ENCODE data around the gene RPGR. TPM values are rescaled to one million over a fixed set of nuclear protein-coding genes. Genes with fewer than 3 reads are reported as not detected.

RPGR gene
- total and polyA plus RNA-seq, 9 of the 15 experiments (the other 6 are each of a cell fraction or from before 2014, with no cell fraction given) = 2.1 to 7.9 (median 5.7) TPM

GRCh38 chrX:38285649-38286048 lies 41.7 kb downstream of the RPGR start:
- ATAC-seq (no peak), FAIRE-seq (no peak), DNase-seq (ENCODE audit: extremely low read depth in 1 of 4, low spot score in 3 of 4) (no peak)
- H3K9me3 ChIP-seq (replicated peaks; ENCODE audit: control insufficient read depth, insufficient read depth, low read depth, low read length) = no peaks in the 10 kb centered on the region
- in situ Hi-C loops (cut with MboI) (no loop called here), intact Hi-C loops (cut with micrococcal nuclease) (no loop called here)
- no TSS peak for BruUV-seq (replicated peaks)
- no peak overlapping the region for H3K4me3 ChIP-seq
- H3K4me2 ChIP-seq (ENCODE audit: insufficient read depth, low read length) = no peak overlapping the region
- POLR2A ChIA-PET = no interaction called here
- no peaks in the 10 kb centered on the region for H4K20me1 ChIP-seq (replicated peaks; ENCODE audit: control insufficient read depth, insufficient read depth, low read length)
- TF ChIP-seq, protein P1, sequence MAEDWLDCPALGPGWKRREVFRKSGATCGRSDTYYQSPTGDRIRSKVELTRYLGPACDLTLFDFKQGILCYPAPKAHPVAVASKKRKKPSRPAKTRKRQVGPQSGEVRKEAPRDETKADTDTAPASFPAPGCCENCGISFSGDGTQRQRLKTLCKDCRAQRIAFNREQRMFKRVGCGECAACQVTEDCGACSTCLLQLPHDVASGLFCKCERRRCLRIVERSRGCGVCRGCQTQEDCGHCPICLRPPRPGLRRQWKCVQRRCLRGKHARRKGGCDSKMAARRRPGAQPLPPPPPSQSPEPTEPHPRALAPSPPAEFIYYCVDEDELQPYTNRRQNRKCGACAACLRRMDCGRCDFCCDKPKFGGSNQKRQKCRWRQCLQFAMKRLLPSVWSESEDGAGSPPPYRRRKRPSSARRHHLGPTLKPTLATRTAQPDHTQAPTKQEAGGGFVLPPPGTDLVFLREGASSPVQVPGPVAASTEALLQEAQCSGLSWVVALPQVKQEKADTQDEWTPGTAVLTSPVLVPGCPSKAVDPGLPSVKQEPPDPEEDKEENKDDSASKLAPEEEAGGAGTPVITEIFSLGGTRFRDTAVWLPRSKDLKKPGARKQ (CRISPR knock-in tag; IDR thresholded peaks at IDR 0.05) = no peak
- TF ChIP-seq ETV6 (IDR thresholded peaks at IDR 0.05; ENCODE audit: borderline replicate concordance in 1 of 2, low read depth in 2 of 2, low read length in 1 of 2) = peak in 1 of 2 experiments; percentile 59; a peak in 1 of 4 replicates
- no peak for TF ChIP-seq ETV6 (CRISPR knock-in tag; IDR thresholded peaks at IDR 0.05; ENCODE audit: borderline replicate concordance)
- no peaks in the 10 kb centered on the region for H3K79me2 ChIP-seq (ENCODE audit: control insufficient read depth, insufficient read depth, low read length)
- WGBS (ENCODE audit: insufficient coverage, low coverage, missing lambda C conversion rate) = no CpG with 5 or more reads among the region's 1 CpG
- H3K27me3 ChIP-seq (ENCODE audit: control insufficient read depth in 2 of 2, insufficient read depth in 2 of 2, low read length in 2 of 2) = no peaks in the 10 kb centered on the region
- no peak overlapping the region for H2AFZ ChIP-seq (ENCODE audit: low read depth, low read length)
- H3K9me1 ChIP-seq (ENCODE audit: control insufficient read depth, insufficient read depth, low read length) = no peaks in the 10 kb centered on the region
- CTCF ChIA-PET (ENCODE audit: low intra/inter-chr PET ratio) = no interaction called here
- H3K9ac ChIP-seq (ENCODE audit: insufficient read depth in 1 of 2, low read depth in 2 of 2, low read length in 2 of 2) = no peak overlapping the region
- no peaks in the 10 kb centered on the region for H3K4me1 ChIP-seq (replicated peaks in 1 of 2; ENCODE audit: control insufficient read depth in 2 of 2, insufficient read depth in 2 of 2, low read length in 2 of 2)
- H3K27ac ChIP-seq (ENCODE audit: extremely low read depth, low read depth, low read length) = no peak overlapping the region
- no peaks in the 10 kb centered on the region for H3K36me3 ChIP-seq (ENCODE audit: control insufficient read depth, insufficient read depth, low read length)

- FAIRE-seq (no peak), DNase-seq (ENCODE audit: extremely low read depth in 1 of 4, low spot score in 3 of 4) (no peak), ATAC-seq (no peak)
- no peak overlapping the region for H2AFZ ChIP-seq (ENCODE audit: low read depth, low read length)
- no peaks in the 10 kb centered on the region for H3K9me3 ChIP-seq (replicated peaks; ENCODE audit: control insufficient read depth, insufficient read depth, low read depth, low read length)
- no peaks in the 10 kb centered on the region for H3K36me3 ChIP-seq (ENCODE audit: control insufficient read depth, insufficient read depth, low read length)
- intact Hi-C loops (cut with micrococcal nuclease) = no loop called here
- H3K27me3 ChIP-seq (ENCODE audit: control insufficient read depth in 2 of 2, insufficient read depth in 2 of 2, low read length in 2 of 2) = no peaks in the 10 kb centered on the region
- 44% methylated on average over 1 of the region's 1 CpG for WGBS (ENCODE audit: insufficient coverage, low coverage, missing lambda C conversion rate)
- no peak overlapping the region for H3K9ac ChIP-seq (ENCODE audit: insufficient read depth in 1 of 2, low read depth in 2 of 2, low read length in 2 of 2)
- H3K4me3 ChIP-seq = no peak overlapping the region
- H3K27ac ChIP-seq (ENCODE audit: extremely low read depth, low read depth, low read length) = no peak overlapping the region
- H4K20me1 ChIP-seq (replicated peaks; ENCODE audit: control insufficient read depth, insufficient read depth, low read length) = no peaks in the 10 kb centered on the region
- H3K4me2 ChIP-seq (ENCODE audit: insufficient read depth, low read length) = no peak overlapping the region
- no peaks in the 10 kb centered on the region for H3K79me2 ChIP-seq (ENCODE audit: control insufficient read depth, insufficient read depth, low read length)
- in situ Hi-C loops (cut with MboI) = no loop called here
- ChIA-PET POLR2A (interaction anchor here (0.9 to 1.2 kb wide), 2 partner anchors 14 to 26 kb away, joined by 3 read pairs; no protein-coding TSS in a partner anchor), CTCF (ENCODE audit: low intra/inter-chr PET ratio) (no interaction called here)
- no TSS peak for BruUV-seq (replicated peaks)
- H3K4me1 ChIP-seq (replicated peaks in 1 of 2; ENCODE audit: control insufficient read depth in 2 of 2, insufficient read depth in 2 of 2, low read length in 2 of 2) = no peaks in the 10 kb centered on the region
- H3K9me1 ChIP-seq (ENCODE audit: control insufficient read depth, insufficient read depth, low read length) = no peaks in the 10 kb centered on the region
- TF ChIP-seq REST (IDR thresholded peaks at IDR 0.05; ENCODE audit: borderline replicate concordance) = no peak
- no peak for TF ChIP-seq REST (CRISPR knock-in tag; IDR thresholded peaks at IDR 0.05; ENCODE audit: low read depth)
Observed at GRCh38 chrX:38282049-38282448, 45.3 kb downstream of the RPGR start.
